SK-N-MC (cell line): ENCODE data around the gene SLC15A1.

Experiments
- EZH2 ChIP-seq: fragments of 200-600 bp; sonication (generic); IDR thresholded peaks from one replicate; pipeline ENCODE4 v1.6.1; 2017; ENCODE audit warnings: antibody characterized with exemption
- FOXP2 ChIP-seq: optimal IDR thresholded peaks from 2 replicates; pipeline ENCODE3; 2011; ENCODE audit warnings: mild to moderate bottlenecking, moderate library complexity; ENCODE audit not compliant: insufficient read depth; ENCODE audit errors: extremely low read length, control extremely low read depth
- POLR2AphosphoS5 ChIP-seq: IDR thresholded peaks from 2 replicates; pipeline ENCODE4 v1.6.1; 2012; ENCODE audit warnings: mild to moderate bottlenecking, low read depth, low read length, borderline replicate concordance

- TF ChIP-seq POLR2AphosphoS5 (no peak), EZH2 (no peak), FOXP2 (no peak)
These were observed 88.4 kb downstream of the SLC15A1 start for GRCh38 chr13:98664047-98664446.
